CD4-positive, alpha-beta T cell treated with Interleukin-21 for 1 hour (primary cell): ENCODE data around the gene CD3G.
A peak's percentile ranks its signal among the peaks of the same experiment; 100 is the strongest.
"Not testable (repeated sequence)": the region's sequence is repeated elsewhere in the genome, so short reads cannot be mapped to it uniquely, and the experiment has no call there.

ENCODE experiments used
- DNase-seq: peaks from one replicate; pipeline ENCODE4 v3.0.0-alpha.2; 2020

The CD3G gene

DNA sequence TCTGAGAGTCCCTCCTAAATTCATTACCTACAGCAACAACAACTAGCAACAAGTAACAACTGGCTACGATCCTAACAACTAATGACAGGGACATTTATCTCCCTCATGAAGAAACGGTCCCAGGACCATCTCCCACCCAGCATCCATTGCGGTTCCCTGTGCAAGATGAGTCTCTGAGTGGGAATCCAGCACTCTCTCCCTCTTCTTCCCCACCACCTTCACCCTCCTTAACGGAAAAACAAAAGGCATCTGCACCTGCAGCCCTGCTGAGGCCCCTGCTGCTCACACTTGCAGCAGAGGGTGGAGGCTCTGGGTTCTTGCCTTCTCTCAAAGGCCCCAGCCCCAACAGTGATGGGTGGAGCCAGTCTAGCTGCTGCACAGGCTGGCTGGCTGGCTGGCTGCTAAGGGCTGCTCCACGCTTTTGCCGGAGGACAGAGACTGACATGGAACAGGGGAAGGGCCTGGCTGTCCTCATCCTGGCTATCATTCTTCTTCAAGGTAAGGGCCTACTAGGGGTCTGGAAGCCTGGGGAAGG, at the start of gene CD3G:
Gene CD3G (plus strand): TSS at position 364 of the 535 bp plus-strand sequence. CDS start 80 bp downstream, at position 444.
- DNase-seq = peak; percentile 78

DNA sequence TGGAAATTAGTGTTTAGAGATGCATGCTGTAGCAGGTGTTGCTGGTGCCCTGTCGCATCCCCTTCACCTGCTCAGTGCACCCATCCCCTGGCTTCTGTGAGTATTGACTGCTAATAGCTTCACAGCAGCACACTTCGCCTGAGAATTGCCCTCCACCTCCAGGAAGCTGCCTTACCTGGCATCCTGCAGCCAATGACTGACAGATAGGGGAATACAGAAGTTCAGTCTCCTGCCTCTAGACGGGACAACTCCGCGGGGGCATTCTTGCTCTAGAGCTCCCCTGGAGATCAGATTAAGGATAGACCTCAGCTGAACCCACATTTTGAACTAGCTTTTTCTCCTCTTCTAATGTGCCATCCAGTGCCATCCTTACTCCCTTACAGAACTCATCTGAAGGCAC, 48.9 kb upstream of the CD3G start:
- DNase-seq = no peak

GRCh38 chr11:118295815-118296454, 48.2 kb upstream of the CD3G start:
- peak; percentile 70 for DNase-seq

- no peak for DNase-seq
Measured at GRCh38 chr11:118301600-118302195, 42.4 kb upstream of the CD3G start.

- DNase-seq = no peak
Measured at GRCh38 chr11:118304227-118304567, 39.9 kb upstream of the CD3G start.

DNA sequence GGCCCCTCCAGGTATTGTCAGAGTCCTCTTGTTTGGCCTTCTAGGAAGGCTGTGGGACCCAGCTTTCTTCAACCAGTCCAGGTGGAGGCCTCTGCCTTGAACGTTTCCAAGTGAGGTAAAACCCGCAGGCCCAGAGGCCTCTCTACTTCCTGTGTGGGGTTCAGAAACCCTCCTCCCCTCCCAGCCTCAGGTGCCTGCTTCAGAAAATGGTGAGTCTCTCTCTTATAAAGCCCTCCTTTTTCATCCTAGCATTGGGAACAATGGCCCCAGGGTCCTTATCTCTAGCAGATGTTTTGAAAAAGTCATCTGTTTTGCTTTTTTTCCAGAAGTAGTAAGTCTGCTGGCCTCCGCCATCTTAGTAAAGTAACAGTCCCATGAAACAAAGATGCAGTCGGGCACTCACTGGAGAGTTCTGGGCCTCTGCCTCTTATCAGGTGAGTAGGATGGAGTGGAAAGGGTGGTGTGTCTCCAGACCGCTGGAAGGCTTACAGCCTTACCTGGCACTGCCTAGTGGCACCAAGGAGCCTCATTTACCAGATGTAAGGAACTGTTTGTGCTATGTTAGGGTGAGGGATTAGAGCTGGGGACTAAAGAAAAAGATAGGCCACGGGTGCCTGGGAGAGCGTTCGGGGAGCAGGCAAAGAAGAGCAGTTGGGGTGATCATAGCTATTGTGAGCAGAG, 39.4 kb upstream of the CD3G start, which contains the start of gene CD3E:
Gene CD3E (plus strand): TSS at position 163 of the 681 bp plus-strand sequence. CDS start 223 bp downstream, at position 386.
- peak; percentile 76 for DNase-seq

GRCh38 chr11:118305726-118306125, 38.4 kb upstream of the CD3G start:
- DNase-seq = peak; percentile 76

DNA sequence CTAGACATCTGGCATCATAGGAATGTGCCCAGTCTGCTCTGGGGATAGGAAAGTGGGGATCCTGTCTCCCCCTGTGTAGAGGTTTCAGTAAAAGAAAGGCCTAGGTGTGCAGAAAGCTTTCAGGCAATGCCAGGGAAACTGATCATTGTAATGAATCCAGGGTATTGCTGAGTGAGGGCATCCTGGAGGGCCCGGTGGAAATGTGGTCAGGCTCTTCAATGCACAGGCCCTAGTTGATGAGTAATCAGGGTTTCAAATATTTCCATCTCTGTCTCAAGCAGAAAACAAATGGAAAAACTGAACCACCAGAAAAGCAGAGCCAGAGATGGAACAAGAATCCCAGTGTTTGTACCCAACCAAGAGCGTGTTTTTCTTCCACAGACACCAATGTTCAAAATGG, 37.6 kb upstream of the CD3G start:
- no peak for DNase-seq

GRCh38 chr11:118308995-118309528, 35.1 kb upstream of the CD3G start:
- not testable (repeated sequence) for DNase-seq

DNA sequence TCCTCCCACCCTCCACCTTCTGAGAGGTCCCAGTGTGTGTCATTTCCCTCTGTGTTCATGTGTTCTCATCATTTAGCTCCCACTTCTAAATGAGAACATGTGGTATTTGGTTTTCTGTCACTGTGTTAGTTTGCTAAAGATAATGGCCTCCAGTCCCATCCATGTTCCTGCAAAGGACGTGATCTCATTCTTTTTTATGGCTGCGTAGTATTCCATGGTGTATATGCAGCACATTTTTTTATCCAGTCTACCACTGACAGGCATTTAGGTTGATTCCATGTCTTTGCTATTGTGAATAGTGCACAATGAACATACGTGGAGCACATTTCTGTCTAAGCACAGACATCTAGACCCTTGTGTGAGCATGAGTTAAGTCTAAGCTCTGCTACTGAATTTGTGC, 33.9 kb upstream of the CD3G start:
- DNase-seq = no peak

GRCh38 chr11:118310781-118311485, 33.2 kb upstream of the CD3G start:
- DNase-seq = no peak

DNA sequence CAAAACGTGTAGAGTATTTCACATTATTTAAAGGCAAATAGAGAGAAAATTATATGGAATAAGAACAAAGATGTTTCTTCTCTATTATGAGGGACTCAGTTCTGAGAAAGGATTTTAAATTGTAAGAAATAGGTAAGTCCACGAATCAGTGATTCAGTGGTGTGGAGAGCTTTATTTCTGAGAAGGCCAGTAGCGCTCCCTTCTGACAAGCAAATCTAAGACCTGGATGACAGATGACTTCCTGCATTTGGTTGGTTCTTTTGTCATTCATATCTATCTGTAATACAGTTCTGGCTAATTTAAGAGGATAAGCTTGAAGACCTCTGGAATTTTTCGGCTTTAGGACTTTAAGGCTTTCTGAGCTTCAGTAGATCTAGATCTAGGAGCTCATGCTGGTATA, 32.6 kb upstream of the CD3G start:
- peak; percentile 34 for DNase-seq

- no peak for DNase-seq
Measured at GRCh38 chr11:118312328-118312727, 31.8 kb upstream of the CD3G start.

DNA sequence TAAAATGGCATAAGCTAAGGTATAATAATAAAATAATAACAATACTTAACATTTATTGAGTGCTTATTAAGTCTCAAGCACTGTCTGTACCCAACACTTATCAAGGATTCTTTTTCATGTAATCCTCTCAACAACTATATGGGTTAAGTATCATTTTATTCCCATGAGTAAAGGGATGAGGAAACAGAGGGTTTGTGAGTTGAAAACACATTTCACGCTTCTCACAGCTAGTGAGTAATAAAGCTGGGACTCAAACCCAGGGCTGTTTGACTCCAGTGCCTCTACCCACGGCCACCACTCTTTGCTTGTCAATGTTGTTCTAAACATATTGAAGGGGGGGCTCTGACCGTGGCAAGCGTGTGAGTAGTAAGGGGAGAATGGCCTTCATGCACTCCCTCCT, 30.9 kb upstream of the CD3G start:
- no peak for DNase-seq

- DNase-seq = no peak
Measured at GRCh38 chr11:118314988-118315411, 29.1 kb upstream of the CD3G start.

DNA sequence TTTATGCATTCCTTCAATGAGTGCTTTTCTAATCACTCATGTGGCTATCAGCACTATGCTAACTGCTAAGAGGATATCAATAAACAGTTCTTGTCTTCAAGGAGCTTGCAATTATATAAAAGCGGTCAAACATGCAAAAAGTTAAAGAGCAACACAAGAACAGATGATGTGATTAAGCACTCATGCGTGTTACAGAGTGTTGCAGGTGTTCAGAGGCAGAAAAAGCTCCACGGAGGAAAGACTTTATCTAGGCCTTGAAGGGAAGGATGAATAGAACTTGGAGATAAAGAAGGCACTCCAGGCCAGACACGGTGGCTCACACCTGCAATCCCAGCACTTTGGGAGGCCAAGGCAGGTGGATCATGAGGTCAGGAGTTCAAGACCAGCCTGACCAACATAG, 26.0 kb upstream of the CD3G start:
- DNase-seq = no peak

DNA sequence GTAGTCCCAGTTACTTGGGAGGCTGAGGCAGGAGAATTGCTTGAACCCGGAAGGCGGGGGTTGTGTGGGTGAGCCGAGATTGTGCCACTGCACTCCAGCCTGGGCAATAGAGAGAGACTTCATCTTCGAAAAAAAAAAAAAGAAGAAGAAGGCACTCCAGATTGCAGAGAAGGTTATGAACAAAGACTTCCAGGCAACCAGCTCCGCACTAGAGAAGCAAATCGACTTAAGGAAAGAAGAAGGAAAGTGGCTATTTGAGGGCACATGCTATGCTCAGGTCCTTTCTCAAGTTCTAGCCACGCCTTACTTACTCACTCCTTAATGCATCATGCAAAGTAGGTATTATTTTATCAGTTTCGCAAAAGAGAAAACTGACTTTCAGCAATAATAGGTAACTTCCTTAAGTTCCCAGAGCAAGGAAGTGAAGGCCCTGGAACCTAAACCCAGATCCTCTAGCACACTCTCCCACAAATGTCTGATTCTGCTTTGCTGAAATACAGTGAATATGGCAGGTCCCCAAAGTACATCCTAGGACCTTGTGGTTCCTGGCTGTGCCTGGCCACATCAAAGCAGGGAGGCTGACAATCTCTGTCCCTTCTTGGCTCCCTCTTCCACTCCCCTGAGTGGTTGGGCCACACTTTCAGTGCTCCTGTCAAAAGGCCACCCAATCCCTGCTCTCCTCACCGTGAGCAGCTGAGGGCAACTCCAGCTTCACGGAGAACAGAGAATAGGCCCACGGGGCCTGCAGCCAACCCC, 25.4 kb upstream of the CD3G start:
- DNase-seq = no peak

DNA sequence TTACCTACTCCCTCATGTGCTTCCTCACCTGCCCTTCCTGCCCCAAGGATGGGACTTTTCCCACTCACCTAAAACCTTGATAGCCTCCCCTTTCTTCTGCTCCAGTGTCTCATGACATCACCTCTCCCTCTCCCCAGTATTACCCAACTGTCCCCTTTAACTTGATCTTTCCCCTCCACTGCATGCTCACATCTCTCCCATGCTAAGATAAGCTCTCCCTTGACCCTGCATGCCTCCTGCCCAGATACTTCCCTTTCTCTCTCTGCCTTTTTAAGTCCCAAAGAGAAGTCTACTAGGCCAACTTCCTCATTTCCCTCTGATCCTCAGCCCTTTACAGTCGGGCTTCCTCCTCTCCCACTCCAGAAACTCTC, 24.8 kb upstream of the CD3G start:
- no peak for DNase-seq

GRCh38 chr11:118320515-118320914, 23.6 kb upstream of the CD3G start:
- DNase-seq = no peak

- DNase-seq = no peak
Measured at GRCh38 chr11:118321386-118322082, 22.6 kb upstream of the CD3G start.

DNA sequence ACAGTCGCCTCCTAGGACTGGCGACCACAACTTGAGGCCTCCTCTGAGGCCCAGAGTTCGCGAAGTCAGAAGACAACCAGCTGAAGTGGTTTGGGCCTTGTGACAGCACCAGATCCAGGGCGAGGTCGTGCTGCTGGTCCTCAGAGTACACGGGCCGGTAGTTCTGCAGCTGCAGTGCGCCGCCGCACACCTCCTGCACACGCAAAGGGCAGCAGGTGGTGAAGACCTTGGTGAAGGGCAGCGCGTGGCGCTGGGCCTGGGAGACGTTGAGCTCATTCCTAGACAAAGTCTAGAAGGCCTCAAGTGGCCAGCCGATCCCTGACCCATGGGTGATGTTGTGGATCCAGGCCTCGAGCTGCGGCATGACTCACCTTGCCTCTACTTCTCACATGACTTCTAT, 21.4 kb upstream of the CD3G start:
- DNase-seq = no peak

GRCh38 chr11:118325283-118325682, 18.9 kb upstream of the CD3G start:
- no peak for DNase-seq
